HG03064 (cell line): Measurements from ENCODE around the gene TMCC2.

ENCODE experiments used
- ATAC-seq: cut with Tn5 transposase; IDR thresholded peaks from one replicate; pipeline ENCODE4 v1.9.1; 2021; ENCODE audit warnings: low read depth; ENCODE audit not compliant: unreplicated experiment

TMCC2 gene

DNA sequence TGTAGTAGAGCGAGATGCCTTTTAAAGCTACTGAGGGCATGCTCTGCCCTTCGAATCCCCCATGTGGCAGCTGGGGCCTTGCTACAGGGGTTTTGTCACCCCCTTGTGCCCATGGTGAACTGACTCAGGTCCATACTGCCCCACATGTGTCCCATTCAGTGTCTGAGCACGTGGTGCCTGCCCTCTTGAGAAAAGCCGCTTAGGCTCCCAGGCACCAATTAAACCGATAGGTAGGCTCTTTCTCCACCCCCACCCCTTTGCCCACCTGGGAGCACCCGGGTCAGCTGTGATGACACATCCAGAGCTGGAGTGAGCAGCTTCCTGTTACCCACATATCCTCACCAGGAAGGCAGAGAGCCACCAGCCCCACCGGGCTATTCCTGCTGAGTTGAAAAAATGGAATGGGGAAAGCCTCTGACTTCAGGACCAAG lies 30.5 kb downstream of the TMCC2 start:
- ATAC-seq: no peak

- no peak for ATAC-seq
Measured at GRCh38 chr1:205258719-205259118, 31.0 kb downstream of the TMCC2 start.

- no peak for ATAC-seq
Measured at GRCh38 chr1:205259324-205259832, 31.6 kb downstream of the TMCC2 start.

DNA sequence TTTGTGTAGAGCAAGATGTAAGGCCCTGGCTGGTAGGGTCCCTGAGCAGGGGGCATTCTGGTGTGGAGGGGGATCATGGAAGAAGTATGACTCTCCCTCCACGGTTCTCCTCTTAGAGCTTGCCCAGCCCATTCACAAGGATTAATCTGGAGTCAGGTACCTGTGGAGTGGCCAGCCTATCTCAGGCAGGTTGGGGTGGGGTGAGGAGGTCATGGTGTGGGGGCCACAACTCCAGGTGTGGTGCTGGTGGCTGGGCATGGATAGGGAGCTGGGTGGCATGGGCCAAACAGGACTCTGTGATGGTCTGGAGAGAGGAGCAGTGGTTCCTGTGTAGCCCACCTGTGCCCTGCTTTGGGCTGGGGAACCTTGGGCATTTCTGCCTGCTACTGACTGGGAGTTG lies 32.3 kb downstream of the TMCC2 start:
- no peak for ATAC-seq

GRCh38 chr1:205260948-205261732 lies 33.4 kb downstream of the TMCC2 start:
- no peak for ATAC-seq

DNA sequence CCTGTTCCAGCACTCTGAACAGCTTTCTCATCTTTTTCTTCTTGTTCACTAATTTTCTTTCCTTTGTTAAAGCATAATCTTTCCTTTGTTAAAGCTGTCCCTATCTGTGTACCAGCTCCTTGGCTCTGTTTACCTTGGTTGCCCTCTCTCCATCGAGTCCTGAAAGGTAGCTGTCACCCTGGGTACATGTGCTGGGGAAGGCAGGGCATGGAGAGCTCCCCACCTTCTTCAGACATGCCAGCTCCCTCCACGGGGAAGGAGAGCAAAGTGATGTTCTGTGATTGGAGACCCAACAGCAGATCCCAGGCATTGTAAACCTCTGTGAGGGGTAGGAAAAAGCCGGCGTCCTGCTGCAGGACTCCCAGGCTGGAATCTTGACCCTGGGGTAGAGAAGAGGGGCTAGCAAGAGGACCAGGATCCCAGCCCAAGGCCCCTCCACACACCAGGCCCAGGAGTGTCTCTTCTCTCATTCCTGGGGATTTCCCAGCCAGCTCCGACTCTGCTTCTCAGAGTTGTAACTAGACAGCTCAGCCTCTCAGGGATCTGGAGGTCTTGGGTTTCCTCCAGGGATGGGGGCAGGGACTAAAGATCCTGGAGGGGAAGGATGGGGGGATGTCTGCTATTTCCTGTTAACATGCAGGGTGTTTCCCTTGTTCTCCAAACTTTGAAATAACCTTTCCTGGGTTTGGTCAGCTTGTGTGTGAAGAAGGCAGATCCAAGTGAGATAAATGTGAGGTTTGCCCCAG lies 34.4 kb downstream of the TMCC2 start:
- no peak for ATAC-seq

DNA sequence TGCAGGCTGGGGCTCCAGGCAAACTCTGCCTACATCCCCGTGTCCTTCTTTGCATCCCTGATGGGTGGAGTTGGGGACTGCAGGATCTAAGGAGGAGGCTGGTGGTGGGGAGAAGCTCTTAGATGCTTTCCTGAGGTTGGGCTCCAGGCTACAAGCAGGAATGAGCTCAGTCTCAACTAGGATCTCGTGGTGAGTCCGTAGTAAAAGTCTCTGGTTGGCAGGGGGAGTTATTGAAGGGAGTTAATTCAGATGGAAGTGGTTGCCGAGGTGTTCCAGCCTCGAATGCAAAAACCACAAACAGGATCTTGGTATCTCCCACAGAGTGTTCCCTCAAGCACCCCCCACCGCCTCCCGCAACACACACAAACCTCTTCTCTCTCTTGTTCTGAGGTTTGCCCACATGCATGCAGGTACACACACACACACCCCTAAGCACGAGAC lies 35.0 kb downstream of the TMCC2 start:
- no peak for ATAC-seq

GRCh38 chr1:205263580-205264190 lies 35.9 kb downstream of the TMCC2 start:
- no peak for ATAC-seq

GRCh38 chr1:205266611-205267305 lies 39.0 kb downstream of the TMCC2 start:
- no peak for ATAC-seq

GRCh38 chr1:205267306-205267902 lies 39.7 kb downstream of the TMCC2 start:
- ATAC-seq: no peak

DNA sequence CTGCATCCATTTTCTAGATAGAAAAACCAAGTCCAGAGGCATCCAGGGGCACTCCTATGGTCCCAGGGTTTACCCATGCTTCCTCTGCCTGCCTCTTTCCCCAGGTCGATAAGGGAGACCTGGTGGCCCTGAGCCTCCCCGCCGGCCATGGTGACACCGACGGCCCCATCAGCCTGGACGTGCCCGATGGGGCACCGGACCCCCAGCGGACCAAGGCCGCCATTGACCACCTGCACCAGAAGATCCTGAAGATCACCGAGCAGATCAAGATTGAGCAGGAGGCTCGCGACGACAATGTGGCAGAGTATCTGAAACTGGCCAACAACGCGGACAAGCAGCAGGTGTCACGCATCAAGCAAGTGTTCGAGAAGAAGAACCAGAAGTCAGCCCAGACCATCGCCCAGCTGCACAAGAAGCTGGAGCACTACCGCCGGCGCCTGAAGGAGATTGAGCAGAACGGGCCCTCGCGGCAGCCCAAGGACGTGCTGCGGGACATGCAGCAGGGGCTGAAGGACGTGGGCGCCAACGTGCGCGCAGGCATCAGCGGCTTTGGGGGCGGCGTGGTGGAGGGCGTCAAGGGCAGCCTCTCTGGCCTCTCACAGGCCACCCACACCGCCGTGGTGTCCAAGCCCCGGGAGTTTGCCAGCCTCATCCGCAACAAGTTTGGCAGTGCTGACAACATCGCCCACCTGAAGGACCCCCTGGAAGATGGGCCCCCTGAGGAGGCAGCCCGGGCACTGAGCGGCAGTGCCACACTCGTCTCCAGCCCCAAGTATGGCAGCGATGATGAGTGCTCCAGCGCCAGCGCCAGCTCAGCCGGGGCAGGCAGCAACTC lies 41.3 kb downstream of the TMCC2 start:
- no peak for ATAC-seq

DNA sequence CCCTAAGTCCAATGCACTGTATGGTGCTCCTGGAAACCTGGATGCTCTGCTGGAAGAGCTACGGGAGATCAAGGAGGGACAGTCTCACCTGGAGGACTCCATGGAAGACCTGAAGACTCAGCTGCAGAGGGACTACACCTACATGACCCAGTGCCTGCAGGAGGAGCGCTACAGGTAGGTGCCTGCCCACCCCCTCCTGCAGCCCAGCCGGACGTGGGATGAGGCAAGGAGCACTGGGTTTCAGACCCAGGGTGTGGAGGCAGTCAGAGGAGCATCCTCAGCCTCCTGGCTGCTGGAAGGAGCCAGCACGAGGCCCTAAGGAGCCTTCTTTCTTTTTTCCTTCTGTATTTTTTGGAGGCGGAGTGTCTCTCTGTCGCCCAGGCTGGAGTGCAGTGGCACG lies 42.0 kb downstream of the TMCC2 start:
- no peak for ATAC-seq

DNA sequence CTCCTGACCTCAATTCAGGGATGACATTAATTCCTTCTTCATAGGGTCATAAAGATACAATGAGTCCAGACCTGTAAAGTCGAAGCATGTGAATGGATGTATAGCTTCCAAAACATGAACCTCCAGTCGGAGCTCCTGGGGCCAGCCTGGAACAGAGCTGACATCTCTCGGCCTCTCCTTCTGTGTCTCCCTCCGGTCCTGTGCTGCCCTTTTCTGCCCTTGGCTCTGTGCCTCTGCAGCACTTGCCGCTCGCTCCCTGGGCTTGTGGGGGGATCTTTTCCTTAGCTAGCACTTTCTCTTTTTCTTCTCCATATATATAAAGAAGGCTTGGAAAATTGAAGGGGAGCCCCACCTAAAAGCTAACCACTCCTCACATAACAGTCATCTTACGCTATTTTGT lies 42.5 kb downstream of the TMCC2 start:
- ATAC-seq: no peak

DNA sequence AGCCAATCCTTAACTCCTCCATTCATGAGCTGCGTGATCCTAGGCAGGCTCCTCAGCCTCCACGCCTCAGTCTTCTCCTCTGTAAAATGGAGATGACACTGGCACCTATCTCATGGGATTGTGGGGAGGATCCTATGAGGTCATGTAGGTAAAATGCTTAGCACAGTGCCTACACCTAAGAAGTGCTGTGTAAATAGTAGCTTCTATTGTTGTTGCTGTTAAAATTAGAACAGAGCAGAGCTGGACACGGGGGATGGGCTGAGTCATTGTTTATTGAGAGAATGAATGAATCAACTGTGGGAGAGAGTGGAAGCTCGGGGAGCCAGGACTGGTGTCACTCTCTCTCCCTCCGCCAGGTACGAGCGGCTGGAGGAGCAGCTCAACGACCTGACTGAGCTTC lies 43.0 kb downstream of the TMCC2 start:
- ATAC-seq: no peak

GRCh38 chr1:205271277-205271676 lies 43.5 kb downstream of the TMCC2 start:
- no peak for ATAC-seq

GRCh38 chr1:205271745-205272144 lies 44.0 kb downstream of the TMCC2 start:
- no peak for ATAC-seq

DNA sequence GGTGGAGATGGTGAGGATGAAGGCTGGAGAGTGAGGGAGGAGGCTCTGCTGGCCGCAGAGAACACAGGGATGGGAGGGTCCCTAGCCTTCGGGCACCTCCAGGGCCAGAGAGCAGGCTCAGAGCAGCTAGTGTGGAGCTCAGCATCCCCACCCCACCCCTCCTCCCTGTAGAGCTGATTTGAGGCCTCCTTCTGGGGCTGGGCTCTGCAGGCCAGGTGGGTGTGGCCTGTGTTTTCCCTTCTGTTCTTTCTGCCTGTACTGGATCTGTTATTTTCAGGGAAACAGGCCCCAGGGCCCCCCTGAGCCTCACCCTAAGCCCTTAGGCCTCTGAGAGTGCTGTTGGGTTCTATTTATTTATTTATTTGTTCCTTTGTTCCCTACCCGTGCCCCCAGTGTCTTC lies 44.8 kb downstream of the TMCC2 start:
- ATAC-seq: no peak

DNA sequence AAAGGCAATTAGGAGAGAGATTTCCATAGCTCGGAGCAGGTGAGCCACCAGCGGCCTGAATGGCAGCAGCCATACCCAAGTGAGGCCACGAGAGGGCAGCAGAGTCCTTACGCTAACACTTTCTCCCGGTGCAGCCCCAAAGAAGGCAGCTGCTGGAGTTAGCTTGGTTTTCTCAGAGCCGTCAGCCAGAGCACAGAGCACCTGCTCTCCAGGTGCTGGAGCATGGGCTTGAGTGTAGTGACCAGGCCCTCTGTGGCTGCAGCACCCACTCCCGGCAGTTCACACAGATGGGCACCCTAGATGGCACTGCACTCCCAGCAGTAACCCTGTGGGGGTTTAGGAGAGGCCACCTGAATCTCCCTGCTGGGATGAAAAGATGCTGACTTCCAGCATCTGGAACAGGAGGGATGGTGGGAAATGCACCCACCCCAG lies 45.8 kb downstream of the TMCC2 start:
- ATAC-seq: no peak

- ATAC-seq: no peak
Measured at GRCh38 chr1:205274041-205274691, 46.4 kb downstream of the TMCC2 start.
